Gastrocnemius medialis (tissue), 4 donors: ENCODE results near the gene PRRG1.

Source experiments
- POLR2A ChIP-seq, 2 donors: fragments of 450-650 bp; IDR thresholded peaks; one replicate each; pipeline ENCODE4 v1.6.1; 2017; ENCODE audit warnings: antibody characterized with exemption in 2 of 2, mild to moderate bottlenecking in 2 of 2, moderate library complexity in 2 of 2
- TF ChIP-seq, protein P1 (sequence below), 5 experiments: fragments of 450-650 bp in 3 of 5; fragments of 200-600 bp in 2 of 5; sonication (generic) in 2 of 5; IDR thresholded peaks in 4 of 5; conservative IDR thresholded peaks in 1 of 5; 1 replicate in 4 of 5; 2 replicates in 1 of 5; pipeline ENCODE4 v1.5.1; 2016 to 2019; ENCODE audit warnings: antibody characterized with exemption in 5 of 5, mild to moderate bottlenecking in 3 of 5, moderate library complexity in 3 of 5

DNA sequence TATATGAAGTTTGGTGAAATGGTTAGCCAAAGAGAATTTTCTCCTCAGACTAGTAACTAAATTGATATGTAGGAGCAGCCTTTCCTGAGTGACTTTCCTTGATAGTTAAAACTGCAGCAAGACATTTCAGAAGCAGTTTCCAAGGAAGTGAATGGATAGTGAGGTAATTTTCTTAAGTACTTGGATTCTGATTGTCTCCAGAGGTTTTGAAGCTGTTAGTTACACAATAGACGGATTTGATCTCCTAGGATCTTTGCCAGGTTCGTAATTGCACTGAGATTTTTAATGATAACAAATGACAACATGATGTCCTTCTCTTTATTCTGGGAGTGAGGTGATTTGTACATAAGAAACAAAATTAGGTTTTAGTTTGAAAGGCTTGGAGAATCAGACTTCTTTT is 29.2 kb downstream of the PRRG1 start:
- TF ChIP-seq, protein P1, sequence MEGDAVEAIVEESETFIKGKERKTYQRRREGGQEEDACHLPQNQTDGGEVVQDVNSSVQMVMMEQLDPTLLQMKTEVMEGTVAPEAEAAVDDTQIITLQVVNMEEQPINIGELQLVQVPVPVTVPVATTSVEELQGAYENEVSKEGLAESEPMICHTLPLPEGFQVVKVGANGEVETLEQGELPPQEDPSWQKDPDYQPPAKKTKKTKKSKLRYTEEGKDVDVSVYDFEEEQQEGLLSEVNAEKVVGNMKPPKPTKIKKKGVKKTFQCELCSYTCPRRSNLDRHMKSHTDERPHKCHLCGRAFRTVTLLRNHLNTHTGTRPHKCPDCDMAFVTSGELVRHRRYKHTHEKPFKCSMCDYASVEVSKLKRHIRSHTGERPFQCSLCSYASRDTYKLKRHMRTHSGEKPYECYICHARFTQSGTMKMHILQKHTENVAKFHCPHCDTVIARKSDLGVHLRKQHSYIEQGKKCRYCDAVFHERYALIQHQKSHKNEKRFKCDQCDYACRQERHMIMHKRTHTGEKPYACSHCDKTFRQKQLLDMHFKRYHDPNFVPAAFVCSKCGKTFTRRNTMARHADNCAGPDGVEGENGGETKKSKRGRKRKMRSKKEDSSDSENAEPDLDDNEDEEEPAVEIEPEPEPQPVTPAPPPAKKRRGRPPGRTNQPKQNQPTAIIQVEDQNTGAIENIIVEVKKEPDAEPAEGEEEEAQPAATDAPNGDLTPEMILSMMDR (IDR thresholded peaks at IDR 0.05 in 4 of 5, conservative IDR thresholded peaks at IDR 0.05 in 1 of 5) = no peak
- TF ChIP-seq POLR2A (IDR thresholded peaks at IDR 0.05) = no peak
